WTC11 (cell line): ENCODE results near the gene ADAMTS12. TPM values are rescaled to one million over a fixed set of nuclear protein-coding genes. Genes with fewer than 3 reads are reported as not detected.

Source experiments
- ATAC-seq: fragments of 200-7000 bp; cut with Tn5 transposase; 2 replicates; pipeline ENCODE4 v1.10.0; 2021; ENCODE audit warnings: mild to moderate bottlenecking, moderate library complexity
- CTCF ChIA-PET: fragments of 300-600 bp; sonication (Branson Sonifier 250); formaldehyde crosslinking; loops from one replicate; lab custom pipeline; 2021; ENCODE audit warnings: antibody characterized with exemption; lab: Charles Lee
- POLR2A ChIA-PET: fragments of 350-600 bp; sonication (Branson Sonifier 250); formaldehyde crosslinking; loops from one replicate; lab custom pipeline; 2021; ENCODE audit warnings: antibody characterized with exemption; lab: Charles Lee
- DNase-seq: peaks from one replicate; pipeline ENCODE4 v3.0.0; 2021; ENCODE audit warnings: low spot score
- H3K27ac Mint-ChIP-seq: 2 replicates; pipeline ENCODE4 v1.8.0; 2021; ENCODE audit warnings: mixed read lengths
- H3K27me3 Mint-ChIP-seq: 2 replicates; pipeline ENCODE4 v1.8.0; 2021; ENCODE audit warnings: low read depth, mild to moderate bottlenecking, moderate library complexity, mixed read lengths
- H3K36me3 Mint-ChIP-seq: 2 replicates; pipeline ENCODE4 v1.8.0; 2021; ENCODE audit warnings: mixed read lengths
- H3K4me1 Mint-ChIP-seq: 2 replicates; pipeline ENCODE4 v1.8.0; 2022; ENCODE audit warnings: mixed read lengths
- H3K4me3 Mint-ChIP-seq: 2 replicates; pipeline ENCODE4 v1.8.0; 2021; ENCODE audit warnings: mild to moderate bottlenecking, moderate library complexity, mixed read lengths
- H3K9me3 Mint-ChIP-seq: 2 replicates; pipeline ENCODE4 v1.8.0; 2021; ENCODE audit warnings: mixed read lengths
- CREM ChIP-seq: sonication (generic); formaldehyde crosslinking; IDR thresholded peaks from 2 replicates; pipeline ENCODE4 v1.8.1; 2022; ENCODE audit warnings: mild to moderate bottlenecking, missing genetic modification reagents, moderate library complexity
- GRHL2 ChIP-seq: fragments of 250-450 bp; sonication (Bioruptor Pico); IDR thresholded peaks from 2 replicates; pipeline ENCODE4 v1.8.0; 2022; ENCODE audit warnings: mild to moderate bottlenecking, moderate library complexity; ENCODE audit not compliant: insufficient replicate concordance, severe bottlenecking
- NFATC4 ChIP-seq: fragments of 250-450 bp; sonication (Bioruptor Pico); IDR thresholded peaks from 2 replicates; pipeline ENCODE4 v1.9.0; 2021; ENCODE audit warnings: mild to moderate bottlenecking
- RORB ChIP-seq: fragments of 250-450 bp; sonication (Bioruptor Pico); IDR thresholded peaks from 2 replicates; pipeline ENCODE4 v1.9.0; 2021; ENCODE audit warnings: mild to moderate bottlenecking
- ZNF219 ChIP-seq: sonication (generic); formaldehyde crosslinking; IDR thresholded peaks from 2 replicates; pipeline ENCODE4 v1.8.0; 2023; ENCODE audit warnings: missing genetic modification reagents, mild to moderate bottlenecking, borderline replicate concordance
- ZNF232 ChIP-seq: sonication (generic); formaldehyde crosslinking; IDR thresholded peaks from 2 replicates; pipeline ENCODE4 v1.8.0; 2022; ENCODE audit warnings: mild to moderate bottlenecking, missing genetic modification reagents
- ZNF263 ChIP-seq: sonication (generic); formaldehyde crosslinking; IDR thresholded peaks from 2 replicates; pipeline ENCODE4 v1.8.1; 2022; ENCODE audit warnings: low read depth, mild to moderate bottlenecking, moderate library complexity, missing genetic modification reagents
- ZNF317 ChIP-seq: sonication (generic); formaldehyde crosslinking; IDR thresholded peaks from 2 replicates; pipeline ENCODE4 v1.8.1; 2023; ENCODE audit warnings: low read depth, mild to moderate bottlenecking, moderate library complexity, missing genetic modification reagents, borderline replicate concordance
- total RNA-seq: library from RNA; stranded (reverse); gene quantifications from 3 replicates; pipeline ENCODE4 v1.2.3, GENCODE V29; 2021
- TF ChIP-seq, protein P1 (sequence below): fragments of 250-450 bp; sonication (Bioruptor Pico); IDR thresholded peaks from 2 replicates; pipeline ENCODE4 v1.9.0; 2021; ENCODE audit warnings: mild to moderate bottlenecking
- TF ChIP-seq, protein P2 (sequence below): sonication (generic); formaldehyde crosslinking; conservative IDR thresholded peaks from 2 replicates; pipeline ENCODE4 v1.8.1; 2023; ENCODE audit warnings: mild to moderate bottlenecking, low read depth, missing genetic modification reagents, moderate library complexity
- TF ChIP-seq, protein P3 (sequence below): sonication (generic); formaldehyde crosslinking; IDR thresholded peaks from 2 replicates; pipeline ENCODE4 v1.8.0; 2023; ENCODE audit warnings: missing genetic modification reagents
- TF ChIP-seq, protein P4 (sequence below): sonication (generic); formaldehyde crosslinking; IDR thresholded peaks from 2 replicates; pipeline ENCODE4 v1.8.1; 2022; ENCODE audit warnings: missing genetic modification reagents, borderline replicate concordance
- TF ChIP-seq, protein P5 (sequence below): sonication (generic); formaldehyde crosslinking; IDR thresholded peaks from 2 replicates; pipeline ENCODE4 v1.8.1; 2023; ENCODE audit warnings: mild to moderate bottlenecking, moderate library complexity, missing genetic modification reagents
- TF ChIP-seq, protein P6 (sequence below): fragments of 200-600 bp; IDR thresholded peaks from 2 replicates; pipeline ENCODE4 v1.8.0; 2022; ENCODE audit warnings: antibody characterized with exemption
- TF ChIP-seq, protein P7 (sequence below): sonication (generic); formaldehyde crosslinking; IDR thresholded peaks from 2 replicates; pipeline ENCODE4 v1.8.0; 2023; ENCODE audit warnings: missing genetic modification reagents, mild to moderate bottlenecking, borderline replicate concordance
- TF ChIP-seq, protein P8 (sequence below): fragments of 250-450 bp; sonication (Bioruptor Pico); IDR thresholded peaks from 2 replicates; pipeline ENCODE4 v2.1.2; 2022; ENCODE audit warnings: mild to moderate bottlenecking, moderate library complexity
- TF ChIP-seq, protein P9 (sequence below): sonication (generic); formaldehyde crosslinking; IDR thresholded peaks from 2 replicates; pipeline ENCODE4 v1.8.1; 2022; ENCODE audit warnings: low read depth, mild to moderate bottlenecking, moderate library complexity, missing genetic modification reagents, borderline replicate concordance

Gene ADAMTS12
- total RNA-seq, 1 experiment from 2014 or later = 13.5 TPM

DNA sequence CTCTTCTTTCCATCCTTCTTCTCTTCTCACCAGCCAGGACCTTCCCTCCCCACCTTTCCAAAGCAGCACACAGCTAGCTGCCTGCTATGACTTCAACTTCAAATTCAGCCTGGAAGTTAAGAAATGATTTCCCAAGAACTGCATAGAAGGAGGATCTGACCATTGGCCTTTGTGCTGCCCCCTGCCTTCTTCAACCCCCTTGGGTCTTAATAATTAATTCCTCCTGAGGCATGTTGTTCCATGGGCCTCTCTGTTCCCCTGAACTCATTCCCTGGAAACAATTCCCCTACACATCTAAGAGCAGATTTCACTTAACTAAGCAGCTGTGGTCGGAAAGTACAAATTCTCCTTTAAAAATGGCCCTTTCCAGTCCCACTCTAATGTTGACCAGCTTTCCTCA lies 62.4 kb downstream of the ADAMTS12 start:
- no peak for DNase-seq
- H3K27me3 Mint-ChIP-seq = no peaks in the 10 kb centered on the region
- H3K27ac Mint-ChIP-seq = no peak overlapping the region
- TF ChIP-seq, protein P1, sequence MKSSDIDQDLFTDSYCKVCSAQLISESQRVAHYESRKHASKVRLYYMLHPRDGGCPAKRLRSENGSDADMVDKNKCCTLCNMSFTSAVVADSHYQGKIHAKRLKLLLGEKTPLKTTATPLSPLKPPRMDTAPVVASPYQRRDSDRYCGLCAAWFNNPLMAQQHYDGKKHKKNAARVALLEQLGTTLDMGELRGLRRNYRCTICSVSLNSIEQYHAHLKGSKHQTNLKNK (CRISPR knock-in tag) = no peak
- TF ChIP-seq, protein P2, sequence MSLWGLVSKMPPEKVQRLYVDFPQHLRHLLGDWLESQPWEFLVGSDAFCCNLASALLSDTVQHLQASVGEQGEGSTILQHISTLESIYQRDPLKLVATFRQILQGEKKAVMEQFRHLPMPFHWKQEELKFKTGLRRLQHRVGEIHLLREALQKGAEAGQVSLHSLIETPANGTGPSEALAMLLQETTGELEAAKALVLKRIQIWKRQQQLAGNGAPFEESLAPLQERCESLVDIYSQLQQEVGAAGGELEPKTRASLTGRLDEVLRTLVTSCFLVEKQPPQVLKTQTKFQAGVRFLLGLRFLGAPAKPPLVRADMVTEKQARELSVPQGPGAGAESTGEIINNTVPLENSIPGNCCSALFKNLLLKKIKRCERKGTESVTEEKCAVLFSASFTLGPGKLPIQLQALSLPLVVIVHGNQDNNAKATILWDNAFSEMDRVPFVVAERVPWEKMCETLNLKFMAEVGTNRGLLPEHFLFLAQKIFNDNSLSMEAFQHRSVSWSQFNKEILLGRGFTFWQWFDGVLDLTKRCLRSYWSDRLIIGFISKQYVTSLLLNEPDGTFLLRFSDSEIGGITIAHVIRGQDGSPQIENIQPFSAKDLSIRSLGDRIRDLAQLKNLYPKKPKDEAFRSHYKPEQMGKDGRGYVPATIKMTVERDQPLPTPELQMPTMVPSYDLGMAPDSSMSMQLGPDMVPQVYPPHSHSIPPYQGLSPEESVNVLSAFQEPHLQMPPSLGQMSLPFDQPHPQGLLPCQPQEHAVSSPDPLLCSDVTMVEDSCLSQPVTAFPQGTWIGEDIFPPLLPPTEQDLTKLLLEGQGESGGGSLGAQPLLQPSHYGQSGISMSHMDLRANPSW = no peak
- TF ChIP-seq GRHL2 (no peak), ZNF219 (no peak), CREM (CRISPR knock-in tag) (no peak), ZNF263 (no peak), NFATC4 (no peak), ZNF232 (CRISPR knock-in tag) (no peak), RORB (no peak), ZNF317 (CRISPR knock-in tag) (no peak)
- TF ChIP-seq, protein P3, sequence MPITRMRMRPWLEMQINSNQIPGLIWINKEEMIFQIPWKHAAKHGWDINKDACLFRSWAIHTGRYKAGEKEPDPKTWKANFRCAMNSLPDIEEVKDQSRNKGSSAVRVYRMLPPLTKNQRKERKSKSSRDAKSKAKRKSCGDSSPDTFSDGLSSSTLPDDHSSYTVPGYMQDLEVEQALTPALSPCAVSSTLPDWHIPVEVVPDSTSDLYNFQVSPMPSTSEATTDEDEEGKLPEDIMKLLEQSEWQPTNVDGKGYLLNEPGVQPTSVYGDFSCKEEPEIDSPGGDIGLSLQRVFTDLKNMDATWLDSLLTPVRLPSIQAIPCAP (CRISPR knock-in tag) = no peak
- TF ChIP-seq, protein P4, sequence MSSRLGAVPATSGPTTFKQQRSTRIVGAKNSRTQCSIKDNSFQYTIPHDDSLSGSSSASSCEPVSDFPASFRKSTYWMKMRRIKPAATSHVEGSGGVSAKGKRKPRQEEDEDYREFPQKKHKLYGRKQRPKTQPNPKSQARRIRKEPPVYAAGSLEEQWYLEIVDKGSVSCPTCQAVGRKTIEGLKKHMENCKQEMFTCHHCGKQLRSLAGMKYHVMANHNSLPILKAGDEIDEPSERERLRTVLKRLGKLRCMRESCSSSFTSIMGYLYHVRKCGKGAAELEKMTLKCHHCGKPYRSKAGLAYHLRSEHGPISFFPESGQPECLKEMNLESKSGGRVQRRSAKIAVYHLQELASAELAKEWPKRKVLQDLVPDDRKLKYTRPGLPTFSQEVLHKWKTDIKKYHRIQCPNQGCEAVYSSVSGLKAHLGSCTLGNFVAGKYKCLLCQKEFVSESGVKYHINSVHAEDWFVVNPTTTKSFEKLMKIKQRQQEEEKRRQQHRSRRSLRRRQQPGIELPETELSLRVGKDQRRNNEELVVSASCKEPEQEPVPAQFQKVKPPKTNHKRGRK = no peak
- TF ChIP-seq, protein P5, sequence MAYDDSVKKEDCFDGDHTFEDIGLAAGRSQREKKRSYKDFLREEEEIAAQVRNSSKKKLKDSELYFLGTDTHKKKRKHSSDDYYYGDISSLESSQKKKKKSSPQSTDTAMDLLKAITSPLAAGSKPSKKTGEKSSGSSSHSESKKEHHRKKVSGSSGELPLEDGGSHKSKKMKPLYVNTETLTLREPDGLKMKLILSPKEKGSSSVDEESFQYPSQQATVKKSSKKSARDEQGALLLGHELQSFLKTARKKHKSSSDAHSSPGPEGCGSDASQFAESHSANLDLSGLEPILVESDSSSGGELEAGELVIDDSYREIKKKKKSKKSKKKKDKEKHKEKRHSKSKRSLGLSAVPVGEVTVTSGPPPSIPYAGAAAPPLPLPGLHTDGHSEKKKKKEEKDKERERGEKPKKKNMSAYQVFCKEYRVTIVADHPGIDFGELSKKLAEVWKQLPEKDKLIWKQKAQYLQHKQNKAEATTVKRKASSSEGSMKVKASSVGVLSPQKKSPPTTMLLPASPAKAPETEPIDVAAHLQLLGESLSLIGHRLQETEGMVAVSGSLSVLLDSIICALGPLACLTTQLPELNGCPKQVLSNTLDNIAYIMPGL (CRISPR knock-in tag) = no peak
- TF ChIP-seq, protein P6, sequence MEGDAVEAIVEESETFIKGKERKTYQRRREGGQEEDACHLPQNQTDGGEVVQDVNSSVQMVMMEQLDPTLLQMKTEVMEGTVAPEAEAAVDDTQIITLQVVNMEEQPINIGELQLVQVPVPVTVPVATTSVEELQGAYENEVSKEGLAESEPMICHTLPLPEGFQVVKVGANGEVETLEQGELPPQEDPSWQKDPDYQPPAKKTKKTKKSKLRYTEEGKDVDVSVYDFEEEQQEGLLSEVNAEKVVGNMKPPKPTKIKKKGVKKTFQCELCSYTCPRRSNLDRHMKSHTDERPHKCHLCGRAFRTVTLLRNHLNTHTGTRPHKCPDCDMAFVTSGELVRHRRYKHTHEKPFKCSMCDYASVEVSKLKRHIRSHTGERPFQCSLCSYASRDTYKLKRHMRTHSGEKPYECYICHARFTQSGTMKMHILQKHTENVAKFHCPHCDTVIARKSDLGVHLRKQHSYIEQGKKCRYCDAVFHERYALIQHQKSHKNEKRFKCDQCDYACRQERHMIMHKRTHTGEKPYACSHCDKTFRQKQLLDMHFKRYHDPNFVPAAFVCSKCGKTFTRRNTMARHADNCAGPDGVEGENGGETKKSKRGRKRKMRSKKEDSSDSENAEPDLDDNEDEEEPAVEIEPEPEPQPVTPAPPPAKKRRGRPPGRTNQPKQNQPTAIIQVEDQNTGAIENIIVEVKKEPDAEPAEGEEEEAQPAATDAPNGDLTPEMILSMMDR = no peak
- TF ChIP-seq, protein P7, sequence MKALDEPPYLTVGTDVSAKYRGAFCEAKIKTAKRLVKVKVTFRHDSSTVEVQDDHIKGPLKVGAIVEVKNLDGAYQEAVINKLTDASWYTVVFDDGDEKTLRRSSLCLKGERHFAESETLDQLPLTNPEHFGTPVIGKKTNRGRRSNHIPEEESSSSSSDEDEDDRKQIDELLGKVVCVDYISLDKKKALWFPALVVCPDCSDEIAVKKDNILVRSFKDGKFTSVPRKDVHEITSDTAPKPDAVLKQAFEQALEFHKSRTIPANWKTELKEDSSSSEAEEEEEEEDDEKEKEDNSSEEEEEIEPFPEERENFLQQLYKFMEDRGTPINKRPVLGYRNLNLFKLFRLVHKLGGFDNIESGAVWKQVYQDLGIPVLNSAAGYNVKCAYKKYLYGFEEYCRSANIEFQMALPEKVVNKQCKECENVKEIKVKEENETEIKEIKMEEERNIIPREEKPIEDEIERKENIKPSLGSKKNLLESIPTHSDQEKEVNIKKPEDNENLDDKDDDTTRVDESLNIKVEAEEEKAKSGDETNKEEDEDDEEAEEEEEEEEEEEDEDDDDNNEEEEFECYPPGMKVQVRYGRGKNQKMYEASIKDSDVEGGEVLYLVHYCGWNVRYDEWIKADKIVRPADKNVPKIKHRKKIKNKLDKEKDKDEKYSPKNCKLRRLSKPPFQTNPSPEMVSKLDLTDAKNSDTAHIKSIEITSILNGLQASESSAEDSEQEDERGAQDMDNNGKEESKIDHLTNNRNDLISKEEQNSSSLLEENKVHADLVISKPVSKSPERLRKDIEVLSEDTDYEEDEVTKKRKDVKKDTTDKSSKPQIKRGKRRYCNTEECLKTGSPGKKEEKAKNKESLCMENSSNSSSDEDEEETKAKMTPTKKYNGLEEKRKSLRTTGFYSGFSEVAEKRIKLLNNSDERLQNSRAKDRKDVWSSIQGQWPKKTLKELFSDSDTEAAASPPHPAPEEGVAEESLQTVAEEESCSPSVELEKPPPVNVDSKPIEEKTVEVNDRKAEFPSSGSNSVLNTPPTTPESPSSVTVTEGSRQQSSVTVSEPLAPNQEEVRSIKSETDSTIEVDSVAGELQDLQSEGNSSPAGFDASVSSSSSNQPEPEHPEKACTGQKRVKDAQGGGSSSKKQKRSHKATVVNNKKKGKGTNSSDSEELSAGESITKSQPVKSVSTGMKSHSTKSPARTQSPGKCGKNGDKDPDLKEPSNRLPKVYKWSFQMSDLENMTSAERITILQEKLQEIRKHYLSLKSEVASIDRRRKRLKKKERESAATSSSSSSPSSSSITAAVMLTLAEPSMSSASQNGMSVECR (CRISPR knock-in tag) = no peak
- TF ChIP-seq, protein P8, sequence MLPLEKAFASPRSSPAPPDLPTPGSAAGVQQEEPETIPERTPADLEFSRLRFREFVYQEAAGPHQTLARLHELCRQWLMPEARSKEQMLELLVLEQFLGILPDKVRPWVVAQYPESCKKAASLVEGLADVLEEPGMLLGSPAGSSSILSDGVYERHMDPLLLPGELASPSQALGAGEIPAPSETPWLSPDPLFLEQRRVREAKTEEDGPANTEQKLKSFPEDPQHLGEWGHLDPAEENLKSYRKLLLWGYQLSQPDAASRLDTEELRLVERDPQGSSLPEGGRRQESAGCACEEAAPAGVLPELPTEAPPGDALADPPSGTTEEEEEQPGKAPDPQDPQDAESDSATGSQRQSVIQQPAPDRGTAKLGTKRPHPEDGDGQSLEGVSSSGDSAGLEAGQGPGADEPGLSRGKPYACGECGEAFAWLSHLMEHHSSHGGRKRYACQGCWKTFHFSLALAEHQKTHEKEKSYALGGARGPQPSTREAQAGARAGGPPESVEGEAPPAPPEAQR (CRISPR knock-in tag) = no peak
- TF ChIP-seq, protein P9, sequence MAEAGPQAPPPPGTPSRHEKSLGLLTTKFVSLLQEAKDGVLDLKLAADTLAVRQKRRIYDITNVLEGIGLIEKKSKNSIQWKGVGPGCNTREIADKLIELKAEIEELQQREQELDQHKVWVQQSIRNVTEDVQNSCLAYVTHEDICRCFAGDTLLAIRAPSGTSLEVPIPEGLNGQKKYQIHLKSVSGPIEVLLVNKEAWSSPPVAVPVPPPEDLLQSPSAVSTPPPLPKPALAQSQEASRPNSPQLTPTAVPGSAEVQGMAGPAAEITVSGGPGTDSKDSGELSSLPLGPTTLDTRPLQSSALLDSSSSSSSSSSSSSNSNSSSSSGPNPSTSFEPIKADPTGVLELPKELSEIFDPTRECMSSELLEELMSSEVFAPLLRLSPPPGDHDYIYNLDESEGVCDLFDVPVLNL (CRISPR knock-in tag) = no peak
- ChIA-PET CTCF (interaction anchor here (0.8 kb wide), 1 partner anchor 140 kb away, joined by 4 read pairs; no protein-coding TSS in a partner anchor), POLR2A (no interaction called here)
- H3K9me3 Mint-ChIP-seq = no peaks in the 10 kb centered on the region
- H3K36me3 Mint-ChIP-seq = no peaks in the 10 kb centered on the region
- no peak for ATAC-seq
- H3K4me3 Mint-ChIP-seq = no peak overlapping the region
- peaks cover 22% of the 10 kb centered on the region for H3K4me1 Mint-ChIP-seq
